GM19467 (cell line): ENCODE data around the gene PRAMEF20.

ENCODE experiments used
- ATAC-seq: cut with Tn5 transposase; IDR thresholded peaks from one replicate; pipeline ENCODE4 v1.9.1; 2021; ENCODE audit warnings: mild to moderate bottlenecking, moderate library complexity; ENCODE audit not compliant: unreplicated experiment

The PRAMEF20 gene

GRCh38 chr1:13461977-13462376, 51.7 kb downstream of the PRAMEF20 start:
- ATAC-seq: no peak

- ATAC-seq: no peak
These were observed 52.4 kb downstream of the PRAMEF20 start for GRCh38 chr1:13462682-13463081.

GRCh38 chr1:13465515-13465914, 55.3 kb downstream of the PRAMEF20 start:
- ATAC-seq: no peak

GRCh38 chr1:13469343-13469742, 59.1 kb downstream of the PRAMEF20 start:
- ATAC-seq: no peak
